Trophoblast cell (in vitro differentiated cells and primary cell): ENCODE measurements around the gene MIEN1.

Experiments
- DNase-seq, 2 donors: peaks; one replicate each; pipeline ENCODE4 v3.0.0-alpha.2; 2016
- H2AFZ ChIP-seq: 2 replicates; pipeline ENCODE4 v1.6.1; 2013; ENCODE audit warnings: low read length, moderate library complexity, mild to moderate bottlenecking; ENCODE audit not compliant: insufficient read depth, poor library complexity
- H2AK5ac ChIP-seq: 2 replicates; pipeline ENCODE4 v1.6.1; 2013; ENCODE audit warnings: mild to moderate bottlenecking, low read length
- H2BK120ac ChIP-seq: 2 replicates; pipeline ENCODE4 v1.6.1; 2013; ENCODE audit warnings: low read length, mild to moderate bottlenecking, moderate library complexity; ENCODE audit not compliant: insufficient read depth, poor library complexity
- H2BK12ac ChIP-seq: 2 replicates; pipeline ENCODE4 v1.6.1; 2013; ENCODE audit warnings: mild to moderate bottlenecking, low read length, moderate library complexity
- H2BK5ac ChIP-seq: 2 replicates; pipeline ENCODE4 v1.6.1; 2013; ENCODE audit warnings: low read length, low read depth, moderate library complexity, mild to moderate bottlenecking; ENCODE audit not compliant: poor library complexity
- H3K14ac ChIP-seq: 2 replicates; pipeline ENCODE4 v1.6.1; 2013; ENCODE audit warnings: mild to moderate bottlenecking, low read length
- H3K18ac ChIP-seq: 2 replicates; pipeline ENCODE4 v1.6.1; 2013; ENCODE audit warnings: mild to moderate bottlenecking, low read length
- H3K23ac ChIP-seq: 2 replicates; pipeline ENCODE4 v1.6.1; 2013; ENCODE audit warnings: low read length
- H3K27ac ChIP-seq: 2 replicates; pipeline ENCODE4 v1.5.1; 2013; ENCODE audit warnings: low read depth, mild to moderate bottlenecking, inconsistent platforms, low read length, moderate library complexity
- H3K27me3 ChIP-seq: 2 replicates; pipeline ENCODE4 v1.6.1; 2013; ENCODE audit warnings: inconsistent platforms, mild to moderate bottlenecking, low read length, moderate library complexity; ENCODE audit not compliant: insufficient read depth
- H3K36me3 ChIP-seq, 2 experiments: 1 replicate in 1 of 2; 2 replicates in 1 of 2; pipeline ENCODE4 v1.6.1; 2013; ENCODE audit warnings: low read length in 2 of 2, mild to moderate bottlenecking in 2 of 2, moderate library complexity in 1 of 2; ENCODE audit not compliant: insufficient read depth in 2 of 2, control insufficient read depth in 1 of 2
- H3K4ac ChIP-seq: 2 replicates; pipeline ENCODE4 v1.6.1; 2013; ENCODE audit warnings: low read depth, mild to moderate bottlenecking, low read length, moderate library complexity
- H3K4me1 ChIP-seq, 2 experiments: 1 replicate in 1 of 2; 2 replicates in 1 of 2; pipeline ENCODE4 v1.6.1; 2013; ENCODE audit warnings: low read length in 2 of 2, mild to moderate bottlenecking in 2 of 2, moderate library complexity in 1 of 2; ENCODE audit not compliant: insufficient read depth in 2 of 2, control insufficient read depth in 1 of 2
- H3K4me2 ChIP-seq: 2 replicates; pipeline ENCODE4 v1.6.1; 2013; ENCODE audit warnings: inconsistent platforms, mild to moderate bottlenecking, low read length, moderate library complexity
- H3K4me3 ChIP-seq: 2 replicates; pipeline ENCODE4 v1.5.1; 2013; ENCODE audit warnings: mild to moderate bottlenecking, low read depth, low read length, inconsistent platforms
- H3K79me1 ChIP-seq: one replicate; pipeline ENCODE4 v1.6.1; 2013; ENCODE audit warnings: low read length
- H3K79me2 ChIP-seq: 2 replicates; pipeline ENCODE4 v1.6.1; 2013; ENCODE audit warnings: low read length, mild to moderate bottlenecking; ENCODE audit not compliant: control insufficient read depth, insufficient read depth, poor library complexity
- H3K9ac ChIP-seq: 2 replicates; pipeline ENCODE4 v1.6.1; 2013; ENCODE audit warnings: mild to moderate bottlenecking, low read length
- H3K9me3 ChIP-seq: 2 replicates; pipeline ENCODE4 v1.6.1; 2013; ENCODE audit warnings: low read depth, mild to moderate bottlenecking, control low read depth, inconsistent platforms, low read length; ENCODE audit not compliant: insufficient read depth
- H4K12ac ChIP-seq: 2 replicates; pipeline ENCODE4 v1.6.1; 2013; ENCODE audit warnings: low read depth, mild to moderate bottlenecking, low read length, moderate library complexity
- H4K8ac ChIP-seq: 2 replicates; pipeline ENCODE4 v1.6.1; 2013; ENCODE audit warnings: low read depth, mild to moderate bottlenecking, low read length, moderate library complexity
- H4K91ac ChIP-seq: one replicate; pipeline ENCODE4 v1.6.1; 2013; ENCODE audit warnings: low read depth, mild to moderate bottlenecking, low read length, moderate library complexity
- WGBS: extraction: QIAGEN DNeasy Blood & Tissue Kit; methylation state at CpG from one replicate; pipeline ENCODE4 v1.1.7; 2013; ENCODE audit warnings: missing lambda C conversion rate; ENCODE audit not compliant: insufficient read length, insufficient coverage; ENCODE audit errors: extremely low coverage; 5-methylcytosine and 5-hydroxymethylcytosine counted together

MIEN1 gene

DNA sequence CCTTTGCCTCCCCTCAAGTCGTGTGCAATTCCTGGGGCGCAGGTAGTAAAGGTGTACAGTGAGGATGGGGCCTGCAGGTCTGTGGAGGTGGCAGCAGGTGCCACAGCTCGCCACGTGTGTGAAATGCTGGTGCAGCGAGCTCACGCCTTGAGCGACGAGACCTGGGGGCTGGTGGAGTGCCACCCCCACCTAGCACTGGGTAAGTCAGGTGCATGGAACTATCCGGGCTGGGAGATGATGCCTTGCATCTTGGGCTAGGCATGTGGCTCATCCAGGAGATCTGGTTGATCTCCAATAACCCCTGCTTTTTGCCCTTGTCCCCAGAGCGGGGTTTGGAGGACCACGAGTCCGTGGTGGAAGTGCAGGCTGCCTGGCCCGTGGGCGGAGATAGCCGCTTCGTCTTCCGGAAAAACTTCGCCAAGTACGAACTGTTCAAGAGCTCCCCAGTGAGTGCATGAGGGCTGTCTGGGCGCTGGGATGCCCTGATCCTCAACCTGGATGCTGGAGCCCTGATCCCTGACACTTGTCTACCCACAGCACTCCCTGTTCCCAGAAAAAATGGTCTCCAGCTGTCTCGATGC lies 12.6 kb upstream of the MIEN1 start:
- Histone ChIP-seq H3K9ac (no peak overlapping the region), H3K23ac (no peak overlapping the region), H3K4me3 (no peak overlapping the region), H3K27me3 (no peaks in the 10 kb centered on the region), H3K79me1 (peaks cover 16% of the 10 kb centered on the region), H3K18ac (no peak overlapping the region), H2BK120ac (no peak overlapping the region), H3K27ac (no peak overlapping the region), H3K4ac (no peak overlapping the region), H3K4me1 (peaks cover 12 to 19% of the 10 kb centered on the region in 2 experiments), H3K9me3 (no peaks in the 10 kb centered on the region), H3K79me2 (peaks cover 8% of the 10 kb centered on the region), H4K12ac (no peak overlapping the region), H3K14ac (no peak overlapping the region), H2BK12ac (no peak overlapping the region), H4K8ac (no peak overlapping the region), H2AK5ac (no peak overlapping the region), H3K4me2 (no peak overlapping the region), H2BK5ac (no peak overlapping the region), H2AFZ (no peak overlapping the region), H4K91ac (no peak overlapping the region), H3K36me3 (peaks cover 32 to 34% of the 10 kb centered on the region in 2 experiments)
- no peak for DNase-seq
- WGBS: no CpG with 5 or more reads among the region's 21 CpGs

DNA sequence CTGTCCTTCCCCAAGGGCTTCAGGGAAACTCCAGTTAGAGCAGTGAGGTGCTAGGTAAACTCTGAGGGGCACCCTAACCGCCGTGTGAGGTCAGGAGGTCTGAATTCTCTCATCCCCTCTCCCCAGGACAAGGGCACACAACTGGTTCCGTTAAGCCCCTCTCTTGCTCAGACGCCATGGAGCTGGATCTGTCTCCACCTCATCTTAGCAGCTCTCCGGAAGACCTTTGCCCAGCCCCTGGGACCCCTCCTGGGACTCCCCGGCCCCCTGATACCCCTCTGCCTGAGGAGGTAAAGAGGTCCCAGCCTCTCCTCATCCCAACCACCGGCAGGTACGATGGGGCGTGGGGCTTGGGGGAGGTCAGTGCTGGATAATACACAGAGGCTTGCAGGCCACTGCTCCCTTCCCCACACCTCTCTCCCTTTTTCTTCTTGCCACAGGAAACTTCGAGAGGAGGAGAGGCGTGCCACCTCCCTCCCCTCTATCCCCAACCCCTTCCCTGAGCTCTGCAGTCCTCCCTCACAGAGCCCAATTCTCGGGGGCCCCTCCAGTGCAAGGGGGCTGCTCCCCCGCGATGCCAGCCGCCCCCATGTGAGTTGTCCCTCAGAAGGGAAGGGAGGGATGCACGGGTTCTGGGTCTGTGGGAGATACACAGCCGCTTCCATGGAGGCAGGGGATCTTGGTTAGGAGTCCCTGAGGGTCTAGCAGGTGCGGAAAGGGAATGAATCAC lies 12.0 kb upstream of the MIEN1 start:
- peaks cover 18% of the 10 kb centered on the region for H3K79me1 ChIP-seq

DNA sequence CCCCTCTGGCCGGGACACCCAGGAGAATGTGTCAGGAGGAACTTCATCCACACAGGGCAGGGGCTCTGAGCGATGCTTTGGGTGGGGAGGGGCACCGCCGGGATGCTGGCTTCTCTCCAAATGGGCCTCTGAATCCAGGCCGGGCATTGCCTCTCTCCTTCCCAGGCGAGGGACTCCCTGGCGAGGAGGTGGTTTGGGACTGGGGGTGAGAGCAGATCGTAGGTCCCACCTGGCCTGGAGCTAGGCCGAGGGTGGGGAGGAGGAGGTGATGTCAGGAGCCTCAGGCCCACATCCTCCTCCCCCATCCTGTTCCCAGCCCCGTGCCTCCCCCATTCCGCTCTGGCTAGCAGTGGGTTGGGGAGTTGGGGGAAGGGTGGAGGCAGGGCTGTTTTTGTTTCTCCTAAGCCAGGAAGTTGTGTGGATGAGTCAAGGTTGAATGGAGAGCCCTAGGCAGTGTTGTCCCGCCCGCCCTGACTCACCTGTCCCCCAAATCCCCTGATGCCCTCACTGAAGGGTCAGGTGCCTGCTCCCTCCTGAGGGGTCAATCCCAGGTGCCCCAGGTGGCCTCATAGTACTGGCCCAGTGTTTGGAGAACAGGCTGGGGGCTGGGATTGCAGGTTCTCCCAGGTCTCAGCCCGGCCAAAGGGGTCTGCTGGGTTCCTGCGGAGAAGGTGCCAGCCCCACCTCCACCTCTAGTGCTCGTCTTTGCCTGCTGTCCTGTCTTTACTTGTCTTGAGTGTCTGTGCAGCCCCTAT lies 10.2 kb upstream of the MIEN1 start:
- H3K18ac ChIP-seq: peak overlapping the region; percentile 76
- H4K8ac ChIP-seq: peak overlapping the region; percentile 87
- H3K4ac ChIP-seq: peak overlapping the region; percentile 57
- H3K27ac ChIP-seq: peak overlapping the region; percentile 3
- H3K9me3 ChIP-seq: no peaks in the 10 kb centered on the region
- peak overlapping the region; percentile 39 for H2BK12ac ChIP-seq
- WGBS: no CpG with 5 or more reads among the region's 16 CpGs
- H2AFZ ChIP-seq: peak overlapping the region; percentile 77
- H3K79me1 ChIP-seq: peaks cover 18% of the 10 kb centered on the region
- H3K36me3 ChIP-seq: peaks cover 22 to 23% of the 10 kb centered on the region in 2 experiments
- H3K9ac ChIP-seq: no peak overlapping the region
- H4K12ac ChIP-seq: peak overlapping the region; percentile 47
- no peak overlapping the region for H3K4me3 ChIP-seq
- H3K27me3 ChIP-seq: no peaks in the 10 kb centered on the region
- H2BK5ac ChIP-seq: peak overlapping the region; percentile 25
- DNase-seq: no peak
- peaks cover 12 to 27% of the 10 kb centered on the region in 2 experiments for H3K4me1 ChIP-seq
- H3K4me2 ChIP-seq: peak overlapping the region; percentile 85
- peak overlapping the region; percentile 86 for H3K14ac ChIP-seq
- peak overlapping the region; percentile 69 for H2BK120ac ChIP-seq
- peak overlapping the region; percentile 85 for H2AK5ac ChIP-seq
- peak overlapping the region; percentile 87 for H4K91ac ChIP-seq
- no peak overlapping the region for H3K23ac ChIP-seq
- H3K79me2 ChIP-seq: peaks cover 8% of the 10 kb centered on the region

More for the DNA sequence above, 12.0 kb upstream of the MIEN1 start:
- Histone ChIP-seq H3K9ac (no peak overlapping the region), H3K4me1 (peaks cover 12 to 25% of the 10 kb centered on the region in 2 experiments), H3K18ac (no peak overlapping the region), H3K4me2 (no peak overlapping the region), H2AK5ac (no peak overlapping the region), H3K23ac (no peak overlapping the region), H2BK5ac (no peak overlapping the region), H4K12ac (no peak overlapping the region), H3K36me3 (peaks cover 32 to 34% of the 10 kb centered on the region in 2 experiments), H3K14ac (no peak overlapping the region), H4K8ac (no peak overlapping the region), H2AFZ (no peak overlapping the region), H3K27ac (no peak overlapping the region), H4K91ac (no peak overlapping the region), H3K4ac (no peak overlapping the region), H2BK120ac (no peak overlapping the region), H3K9me3 (no peaks in the 10 kb centered on the region), H2BK12ac (no peak overlapping the region), H3K27me3 (no peaks in the 10 kb centered on the region), H3K79me2 (peaks cover 8% of the 10 kb centered on the region), H3K4me3 (no peak overlapping the region)
- no CpG with 5 or more reads among the region's 18 CpGs for WGBS
- DNase-seq: no peak

DNA sequence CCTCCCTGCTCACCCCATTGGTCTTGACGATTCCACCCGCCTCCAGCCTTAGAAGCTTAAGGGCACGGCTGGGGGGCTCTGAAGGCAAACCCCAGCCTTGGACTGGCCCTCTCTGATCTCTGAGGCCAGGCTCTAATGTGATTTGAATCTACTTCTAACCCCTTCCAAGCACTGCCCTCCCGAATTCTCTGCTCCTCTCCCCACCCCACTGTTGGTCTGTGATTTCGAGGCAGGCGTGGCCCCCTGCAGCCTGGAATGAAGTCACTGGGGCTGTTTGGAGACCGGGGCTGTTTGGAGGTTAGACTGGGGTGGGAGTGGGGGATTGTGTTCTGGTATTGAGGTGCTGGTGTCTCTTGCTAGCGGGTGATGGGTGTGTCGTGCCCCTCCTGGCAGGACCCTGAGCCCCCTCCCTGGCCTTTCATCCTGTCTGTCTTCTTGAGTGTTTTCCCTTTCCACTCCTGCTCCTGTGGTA lies 9.6 kb upstream of the MIEN1 start:
- H3K4me3 ChIP-seq: peak overlapping the region; percentile 38
- DNase-seq: peak; percentile 20 to 42
- no peak overlapping the region for H3K9ac ChIP-seq
- peaks cover 12 to 28% of the 10 kb centered on the region in 2 experiments for H3K4me1 ChIP-seq
- H3K9me3 ChIP-seq: no peaks in the 10 kb centered on the region
- peak overlapping the region; percentile 39 for H2BK12ac ChIP-seq
- peak overlapping the region; percentile 85 for H3K4me2 ChIP-seq
- no CpG with 5 or more reads among the region's 9 CpGs for whole genome bisulfite sequencing
- peak overlapping the region; percentile 76 for H3K18ac ChIP-seq
- H4K8ac ChIP-seq: peak overlapping the region; percentile 87
- H2BK120ac ChIP-seq: peak overlapping the region; percentile 69
- H2BK5ac ChIP-seq: peak overlapping the region; percentile 25
- H3K14ac ChIP-seq: peak overlapping the region; percentile 86
- peak overlapping the region; percentile 3 for H3K27ac ChIP-seq
- H3K27me3 ChIP-seq: no peaks in the 10 kb centered on the region
- peaks cover 8% of the 10 kb centered on the region for H3K79me2 ChIP-seq
- peaks cover 16 to 19% of the 10 kb centered on the region in 2 experiments for H3K36me3 ChIP-seq
- peak overlapping the region; percentile 85 for H2AK5ac ChIP-seq
- no peak overlapping the region for H3K23ac ChIP-seq
- H3K4ac ChIP-seq: peak overlapping the region; percentile 57
- peak overlapping the region; percentile 59 for H4K12ac ChIP-seq
- peak overlapping the region; percentile 77 for H2AFZ ChIP-seq
- peaks cover 18% of the 10 kb centered on the region for H3K79me1 ChIP-seq
- H4K91ac ChIP-seq: peak overlapping the region; percentile 87
